ENCODE results near the gene ATP6V0C. TPM values are rescaled to one million over a fixed set of nuclear protein-coding genes. Genes with fewer than 3 reads are reported as not detected.

Gene ATP6V0C
- total and polyA plus RNA-seq, 9 donors = 12.5 to 141 (median 119) TPM

DNA sequence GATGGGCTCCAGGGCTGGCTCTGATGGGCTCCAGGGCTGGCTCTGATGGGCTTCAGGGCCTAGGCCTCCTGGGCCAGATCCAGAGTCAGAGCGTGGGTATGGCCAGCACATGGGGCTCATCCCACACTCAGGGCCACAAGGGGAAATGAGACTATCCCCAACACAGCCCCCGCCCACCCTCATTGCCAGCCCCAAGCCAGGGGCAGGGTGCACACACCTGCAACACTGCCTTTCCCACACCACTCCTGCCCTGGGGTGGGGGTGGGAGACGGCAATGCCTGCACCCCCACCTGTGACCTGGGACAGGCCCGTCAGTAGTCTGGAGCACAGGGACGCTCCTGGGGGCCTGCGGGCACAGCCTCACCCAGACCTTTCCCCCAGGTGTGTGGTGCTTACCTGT lies 14.3 kb upstream of the ATP6V0C start:
- DNase-seq = no peak
- 80% methylated on average over 2 of the region's 6 CpGs for WGBS (ENCODE audit: insufficient coverage)
- Histone ChIP-seq H3K27me3 (ENCODE audit: control insufficient read depth, insufficient read depth, low read length) (no peaks in the 10 kb centered on the region), H3K27ac (ENCODE audit: low read length) (no peak overlapping the region), H3K4me3 (ENCODE audit: low read length) (no peak overlapping the region), H3K36me3 (ENCODE audit: control insufficient read depth, insufficient read depth, low read length) (peaks cover 47% of the 10 kb centered on the region), H3K9me3 (replicated peaks; ENCODE audit: control insufficient read depth, low read depth, low read length) (no peaks in the 10 kb centered on the region), H3K4me1 (ENCODE audit: control insufficient read depth, insufficient read depth, low read length) (peaks cover 47% of the 10 kb centered on the region)

DNA sequence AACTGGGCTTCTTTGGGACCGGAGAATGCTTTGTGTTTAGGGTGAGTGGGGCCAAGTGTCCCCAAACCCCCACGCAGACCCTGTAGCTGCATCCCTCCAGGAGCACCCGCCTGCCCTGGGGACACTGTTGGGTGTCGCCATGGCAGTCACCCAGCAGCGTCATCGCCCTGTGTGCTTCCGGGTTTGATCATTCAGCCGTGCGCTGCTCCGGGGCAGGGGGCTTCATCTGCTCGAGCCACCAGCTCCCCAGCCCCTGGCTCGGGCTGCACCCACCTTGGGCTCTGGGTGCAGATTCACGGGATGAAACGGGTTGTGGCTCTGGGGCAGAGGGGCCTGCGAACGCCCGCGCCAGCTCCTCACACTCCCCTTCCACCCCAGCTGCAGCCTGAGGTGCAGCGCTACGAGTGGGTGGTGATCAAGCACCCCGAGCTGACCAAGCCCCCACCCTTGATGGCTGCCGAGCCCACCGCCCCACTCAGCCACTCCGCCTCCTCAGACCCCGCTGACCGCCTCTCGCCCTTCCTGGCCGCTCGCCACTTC lies 13.8 kb upstream of the ATP6V0C start:
- Histone ChIP-seq H3K4me1 (ENCODE audit: control insufficient read depth, insufficient read depth, low read length) (peaks cover 47% of the 10 kb centered on the region), H3K36me3 (ENCODE audit: control insufficient read depth, insufficient read depth, low read length) (peaks cover 47% of the 10 kb centered on the region), H3K9me3 (replicated peaks; ENCODE audit: control insufficient read depth, low read depth, low read length) (no peaks in the 10 kb centered on the region), H3K27ac (ENCODE audit: low read length) (no peak overlapping the region), H3K27me3 (ENCODE audit: control insufficient read depth, insufficient read depth, low read length) (no peaks in the 10 kb centered on the region), H3K4me3 (ENCODE audit: low read length) (no peak overlapping the region)
- no peak for DNase-seq
- 87% methylated on average over 26 of the region's 29 CpGs for WGBS (ENCODE audit: insufficient coverage)

DNA sequence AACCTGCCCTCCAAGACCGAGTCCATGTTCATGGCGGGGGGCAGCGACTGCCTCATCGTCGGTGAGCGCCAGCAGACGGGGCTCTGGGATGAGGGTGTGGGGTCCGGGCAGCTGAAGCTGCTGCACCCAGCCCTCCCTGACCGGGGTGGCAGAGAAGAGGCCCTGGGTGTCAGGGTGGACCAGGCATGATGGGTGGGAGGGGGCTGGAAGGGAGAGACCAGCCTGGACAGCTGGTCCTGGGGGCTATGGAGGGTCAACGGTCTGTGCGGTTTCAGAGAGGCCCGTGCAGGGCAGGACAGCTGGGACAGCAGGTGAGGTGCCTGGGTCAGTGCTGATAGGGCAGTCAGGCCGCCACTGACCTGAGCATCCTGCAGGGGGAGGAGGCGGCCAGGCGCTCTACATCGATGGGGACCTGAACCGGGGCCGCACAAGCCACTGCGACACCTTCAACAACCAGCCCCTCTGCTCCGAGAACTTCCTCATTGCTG lies 13.3 kb upstream of the ATP6V0C start:
- H3K27ac ChIP-seq (ENCODE audit: low read length) = no peak overlapping the region
- no peaks in the 10 kb centered on the region for H3K9me3 ChIP-seq (replicated peaks; ENCODE audit: control insufficient read depth, low read depth, low read length)
- peaks cover 47% of the 10 kb centered on the region for H3K36me3 ChIP-seq (ENCODE audit: control insufficient read depth, insufficient read depth, low read length)
- H3K4me1 ChIP-seq (ENCODE audit: control insufficient read depth, insufficient read depth, low read length) = peaks cover 47% of the 10 kb centered on the region
- no peaks in the 10 kb centered on the region for H3K27me3 ChIP-seq (ENCODE audit: control insufficient read depth, insufficient read depth, low read length)
- WGBS (ENCODE audit: insufficient coverage) = 86% methylated on average over 13 of the region's 20 CpGs
- H3K4me3 ChIP-seq (ENCODE audit: low read length) = no peak overlapping the region
- no peak for DNase-seq

DNA sequence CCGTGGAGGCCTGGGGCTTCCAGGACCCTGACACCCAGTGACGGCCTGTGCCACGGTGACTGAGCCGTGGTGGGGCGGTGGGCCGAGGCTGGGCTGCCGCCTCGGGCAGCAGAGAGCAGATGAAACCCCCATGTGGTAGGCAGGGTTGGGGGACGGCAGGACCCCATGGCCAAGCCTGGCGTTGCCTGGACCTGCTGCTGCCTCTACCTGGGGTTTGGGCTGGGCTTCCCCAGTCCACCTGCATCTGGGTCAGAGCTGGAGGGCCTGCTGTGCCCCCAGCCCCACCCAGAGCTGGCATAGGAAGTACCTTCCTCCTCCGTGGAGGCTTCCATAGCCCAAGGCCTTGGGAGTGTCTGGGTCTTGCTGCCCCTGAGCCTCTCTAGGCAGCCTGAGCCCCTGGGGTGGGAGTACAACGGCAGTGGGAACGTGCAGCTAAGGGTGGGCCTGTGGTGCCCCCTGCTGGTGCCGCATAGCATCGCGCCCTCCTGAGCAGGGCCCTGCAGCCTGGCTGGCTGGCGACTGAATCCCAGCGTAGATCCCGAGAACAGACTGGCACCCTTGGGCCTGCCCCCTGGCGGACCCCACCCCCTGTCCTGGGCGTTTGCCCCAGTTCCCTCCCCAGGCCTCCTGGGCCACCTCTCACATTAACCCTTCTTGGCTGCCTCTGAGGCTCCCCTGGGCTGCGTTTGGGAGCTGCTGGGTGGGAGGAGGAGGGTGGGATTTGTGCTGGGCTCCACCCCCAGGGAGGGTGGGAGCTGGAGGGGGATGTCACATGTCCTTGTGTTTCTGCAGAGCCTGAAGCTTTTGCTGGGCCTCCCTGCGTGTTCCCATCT lies 12.6 kb upstream of the ATP6V0C start:
- 47% methylated on average over 16 of the region's 23 CpGs for WGBS (ENCODE audit: insufficient coverage)
- no peaks in the 10 kb centered on the region for H3K9me3 ChIP-seq (replicated peaks; ENCODE audit: control insufficient read depth, low read depth, low read length)
- peaks cover 47% of the 10 kb centered on the region for H3K4me1 ChIP-seq (ENCODE audit: control insufficient read depth, insufficient read depth, low read length)

DNA sequence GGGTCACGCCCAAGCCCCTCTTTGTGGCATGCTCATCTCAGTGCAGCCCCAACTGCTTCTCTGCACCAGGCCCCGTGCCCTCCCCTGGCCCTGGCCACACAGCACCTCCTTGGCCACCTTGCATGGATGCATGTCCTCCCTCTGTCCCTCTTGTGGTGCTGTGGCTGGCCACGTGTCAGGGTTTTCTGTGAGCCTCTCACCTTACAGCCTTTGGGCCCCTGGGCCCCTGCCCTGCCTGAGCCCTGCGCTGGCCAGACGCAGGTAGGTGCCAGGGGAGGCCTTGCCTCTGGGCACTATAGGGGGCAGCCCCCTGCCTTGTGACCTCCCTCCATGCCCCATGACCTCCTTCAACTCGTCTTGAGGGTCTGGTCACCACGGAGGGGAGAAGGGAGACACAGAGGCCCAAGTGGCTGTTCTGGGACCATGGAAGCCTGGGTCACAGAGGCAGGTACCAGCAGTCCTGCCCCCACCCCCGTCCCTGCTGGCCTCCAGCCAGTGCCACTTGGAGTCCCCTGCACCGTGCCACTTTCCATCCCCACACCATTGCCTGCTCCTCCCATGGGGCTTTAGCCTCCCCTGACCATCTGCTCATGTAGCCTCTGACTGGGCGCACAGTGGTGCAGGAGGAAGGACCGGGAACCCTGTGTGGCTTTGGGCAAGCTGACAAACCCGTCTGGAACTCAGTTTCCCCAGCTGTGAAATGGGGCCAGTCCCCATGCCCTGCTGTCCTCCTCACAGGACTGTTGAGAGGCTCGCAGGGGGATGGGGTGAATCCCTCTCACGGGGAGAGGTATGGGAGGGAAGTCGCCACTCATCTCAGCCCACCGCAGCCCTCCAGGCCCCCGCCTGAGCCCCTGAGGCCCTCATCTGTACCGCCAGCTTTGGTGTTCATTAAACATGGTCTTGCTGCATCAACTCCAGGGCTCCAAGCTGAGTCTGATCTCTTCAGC lies 11.5 kb upstream of the ATP6V0C start:
- WGBS (ENCODE audit: insufficient coverage) = 65% methylated on average over 9 of the region's 18 CpGs
- H3K4me1 ChIP-seq (ENCODE audit: control insufficient read depth, insufficient read depth, low read length) = peaks cover 47% of the 10 kb centered on the region
- no peaks in the 10 kb centered on the region for H3K27me3 ChIP-seq (ENCODE audit: control insufficient read depth, insufficient read depth, low read length)
- no peaks in the 10 kb centered on the region for H3K9me3 ChIP-seq (replicated peaks; ENCODE audit: control insufficient read depth, low read depth, low read length)
- DNase-seq = peak; percentile 31
- H3K27ac ChIP-seq (ENCODE audit: low read length) = peak overlapping the region; percentile 55
- H3K4me3 ChIP-seq (ENCODE audit: low read length) = no peak overlapping the region
- H3K36me3 ChIP-seq (ENCODE audit: control insufficient read depth, insufficient read depth, low read length) = peaks cover 37% of the 10 kb centered on the region

More for the DNA sequence above, 12.6 kb upstream of the ATP6V0C start:
- DNase-seq = peak; percentile 90
- Histone ChIP-seq H3K27me3 (ENCODE audit: control insufficient read depth, insufficient read depth, low read length) (no peaks in the 10 kb centered on the region), H3K27ac (ENCODE audit: low read length) (peak overlapping the region; percentile 31), H3K4me3 (ENCODE audit: low read length) (peak overlapping the region; percentile 40), H3K36me3 (ENCODE audit: control insufficient read depth, insufficient read depth, low read length) (peaks cover 45% of the 10 kb centered on the region)

DNA sequence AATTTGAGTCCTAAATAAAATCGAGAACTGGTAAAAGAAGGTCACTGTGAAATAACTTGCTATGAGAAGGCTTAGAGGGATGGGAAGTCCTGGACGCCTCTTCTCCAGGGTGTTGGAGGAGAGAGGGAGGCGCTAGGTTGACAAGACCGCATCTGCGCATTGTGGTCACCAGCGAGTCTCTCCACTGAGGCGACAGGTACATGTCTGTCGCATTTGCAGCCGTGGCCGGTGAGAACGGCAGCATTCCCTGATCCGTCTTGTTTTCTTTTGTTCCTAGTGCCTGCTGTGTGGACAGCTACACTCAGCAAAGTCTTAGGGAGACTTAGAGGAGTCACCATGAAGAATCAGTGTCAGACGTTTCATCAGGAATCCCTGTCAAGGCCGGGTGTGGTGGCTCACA lies 8.1 kb upstream of the ATP6V0C start:
- peaks cover 8% of the 10 kb centered on the region for H3K36me3 ChIP-seq (ENCODE audit: control insufficient read depth, insufficient read depth, low read length)
- H3K27ac ChIP-seq (ENCODE audit: low read length) = no peak overlapping the region
- WGBS (ENCODE audit: insufficient coverage) = 93% methylated on average over 12 of the region's 14 CpGs
- H3K4me1 ChIP-seq (ENCODE audit: control insufficient read depth, insufficient read depth, low read length) = peaks cover 50% of the 10 kb centered on the region
- DNase-seq = no peak
- no peaks in the 10 kb centered on the region for H3K9me3 ChIP-seq (replicated peaks; ENCODE audit: control insufficient read depth, low read depth, low read length)
- H3K27me3 ChIP-seq (ENCODE audit: control insufficient read depth, insufficient read depth, low read length) = no peaks in the 10 kb centered on the region
- no peak overlapping the region for H3K4me3 ChIP-seq (ENCODE audit: low read length)

DNA sequence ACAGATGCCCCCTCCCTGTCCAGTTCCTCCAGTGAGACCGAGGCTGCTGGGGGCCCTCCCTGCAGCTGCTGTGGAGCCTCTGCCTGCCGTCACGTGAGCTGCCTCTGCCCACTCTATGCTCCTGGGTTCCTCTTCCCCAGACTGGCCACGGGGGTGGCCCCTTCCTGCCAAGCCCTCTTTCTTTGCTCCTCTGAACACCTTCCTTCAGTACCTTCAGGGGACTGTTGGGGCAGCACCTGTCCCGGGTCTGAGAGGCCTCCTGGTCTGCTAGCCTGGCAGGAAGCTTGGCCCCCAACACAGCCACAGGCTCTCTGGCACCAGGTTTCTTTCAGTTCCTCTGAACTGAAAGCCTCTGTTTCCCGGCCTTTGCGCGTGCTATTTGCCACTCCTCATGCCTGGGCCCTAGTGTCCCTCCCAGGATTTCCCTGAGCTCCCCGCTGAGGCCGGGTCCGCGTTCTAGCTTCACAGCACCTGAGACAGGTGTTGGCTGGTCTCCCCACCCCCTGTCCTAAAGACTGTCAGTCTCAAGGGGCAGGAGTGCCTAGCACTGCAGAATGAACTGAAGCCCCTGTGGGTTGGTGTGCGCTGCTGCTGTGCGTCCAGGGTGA lies 6.6 kb upstream of the ATP6V0C start:
- Histone ChIP-seq H3K27me3 (ENCODE audit: control insufficient read depth, insufficient read depth, low read length) (no peaks in the 10 kb centered on the region), H3K4me3 (ENCODE audit: low read length) (no peak overlapping the region), H3K36me3 (ENCODE audit: control insufficient read depth, insufficient read depth, low read length) (peaks cover 8% of the 10 kb centered on the region), H3K4me1 (ENCODE audit: control insufficient read depth, insufficient read depth, low read length) (peaks cover 49% of the 10 kb centered on the region), H3K27ac (ENCODE audit: low read length) (peak overlapping the region; percentile 78), H3K9me3 (replicated peaks; ENCODE audit: control insufficient read depth, low read depth, low read length) (no peaks in the 10 kb centered on the region)
- 72% methylated on average over 14 of the region's 14 CpGs for WGBS (ENCODE audit: insufficient coverage)
- DNase-seq = no peak

DNA sequence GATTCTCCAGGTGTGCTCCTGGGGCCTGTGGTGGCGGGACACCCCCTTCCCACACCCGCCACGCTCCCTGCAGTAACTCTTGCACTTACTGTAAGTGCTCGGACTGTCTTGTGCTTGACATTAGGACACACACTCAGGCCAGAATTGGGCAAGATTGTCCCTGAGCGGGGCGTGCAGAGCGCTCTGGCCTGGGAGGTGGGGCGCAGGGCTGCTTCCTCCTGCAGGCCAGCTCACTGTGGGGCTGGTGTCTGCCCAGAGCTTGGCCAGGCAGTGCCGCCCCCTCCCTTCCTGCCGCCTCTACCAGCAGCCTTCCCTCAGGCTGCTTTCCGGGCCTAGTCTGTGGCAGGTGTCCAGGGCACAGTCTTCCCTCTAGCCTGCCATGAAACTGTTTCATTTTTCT lies 6.1 kb upstream of the ATP6V0C start:
- Histone ChIP-seq H3K27ac (ENCODE audit: low read length) (peak overlapping the region; percentile 78), H3K4me3 (ENCODE audit: low read length) (no peak overlapping the region), H3K27me3 (ENCODE audit: control insufficient read depth, insufficient read depth, low read length) (no peaks in the 10 kb centered on the region), H3K36me3 (ENCODE audit: control insufficient read depth, insufficient read depth, low read length) (peaks cover 8% of the 10 kb centered on the region), H3K4me1 (ENCODE audit: control insufficient read depth, insufficient read depth, low read length) (peaks cover 49% of the 10 kb centered on the region), H3K9me3 (replicated peaks; ENCODE audit: control insufficient read depth, low read depth, low read length) (no peaks in the 10 kb centered on the region)
- 93% methylated on average over 9 of the region's 11 CpGs for WGBS (ENCODE audit: insufficient coverage)
- no peak for DNase-seq

DNA sequence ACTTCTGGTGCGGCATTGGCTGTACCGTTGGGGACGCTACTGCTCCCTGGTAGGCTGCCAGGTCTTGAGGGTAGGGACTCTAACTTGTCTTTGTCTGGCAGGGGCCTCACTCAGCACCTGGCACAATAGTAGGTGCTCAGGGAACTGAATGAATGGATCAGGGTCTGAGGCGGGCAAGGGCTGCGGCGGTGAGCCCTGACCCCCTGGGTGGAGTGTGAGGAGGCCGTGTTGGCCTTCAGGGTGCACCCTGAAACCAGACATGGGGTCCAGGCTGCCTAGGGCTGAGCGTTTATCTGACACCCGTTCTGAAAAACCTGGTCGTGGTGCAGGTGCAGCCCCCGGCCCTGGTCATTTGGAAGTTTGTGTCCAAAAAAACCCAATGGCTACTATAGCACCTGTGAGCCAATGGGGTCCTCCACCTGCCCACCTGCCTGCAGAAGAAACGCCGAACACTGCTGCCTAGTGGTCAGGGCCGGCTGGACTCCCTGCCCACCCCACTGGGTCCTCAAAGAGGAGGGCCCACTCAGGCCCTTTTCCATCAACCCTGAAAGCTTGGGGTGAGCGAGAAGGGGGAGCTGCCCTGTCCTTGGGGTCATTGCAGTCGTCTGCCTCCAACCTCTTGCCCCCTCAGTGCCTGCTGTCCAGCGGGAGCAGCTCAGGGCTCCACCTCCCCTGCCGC lies 4.9 kb upstream of the ATP6V0C start:
- H3K9me3 ChIP-seq (replicated peaks; ENCODE audit: control insufficient read depth, low read depth, low read length) = no peaks in the 10 kb centered on the region
- no peak for DNase-seq
- no peaks in the 10 kb centered on the region for H3K27me3 ChIP-seq (ENCODE audit: control insufficient read depth, insufficient read depth, low read length)
- 83% methylated on average over 10 of the region's 18 CpGs for WGBS (ENCODE audit: insufficient coverage)
- H3K36me3 ChIP-seq (ENCODE audit: control insufficient read depth, insufficient read depth, low read length) = peaks cover 8% of the 10 kb centered on the region
- peaks cover 53% of the 10 kb centered on the region for H3K4me1 ChIP-seq (ENCODE audit: control insufficient read depth, insufficient read depth, low read length)
- peak overlapping the region; percentile 42 for H3K27ac ChIP-seq (ENCODE audit: low read length)
- no peak overlapping the region for H3K4me3 ChIP-seq (ENCODE audit: low read length)
